ENCODE results near the gene TMCC3.

GRCh38 chr12:94684416-94685142 lies 34.2 kb upstream of the TMCC3 start:
- no peak for TF ChIP-seq REST (tag by site-specific recombination; IDR thresholded peaks at IDR 0.05)
- no peak for TF ChIP-seq HOXA7 (CRISPR knock-in tag; IDR thresholded peaks at IDR 0.05; ENCODE audit: borderline replicate concordance)
- TF ChIP-seq, protein P1, sequence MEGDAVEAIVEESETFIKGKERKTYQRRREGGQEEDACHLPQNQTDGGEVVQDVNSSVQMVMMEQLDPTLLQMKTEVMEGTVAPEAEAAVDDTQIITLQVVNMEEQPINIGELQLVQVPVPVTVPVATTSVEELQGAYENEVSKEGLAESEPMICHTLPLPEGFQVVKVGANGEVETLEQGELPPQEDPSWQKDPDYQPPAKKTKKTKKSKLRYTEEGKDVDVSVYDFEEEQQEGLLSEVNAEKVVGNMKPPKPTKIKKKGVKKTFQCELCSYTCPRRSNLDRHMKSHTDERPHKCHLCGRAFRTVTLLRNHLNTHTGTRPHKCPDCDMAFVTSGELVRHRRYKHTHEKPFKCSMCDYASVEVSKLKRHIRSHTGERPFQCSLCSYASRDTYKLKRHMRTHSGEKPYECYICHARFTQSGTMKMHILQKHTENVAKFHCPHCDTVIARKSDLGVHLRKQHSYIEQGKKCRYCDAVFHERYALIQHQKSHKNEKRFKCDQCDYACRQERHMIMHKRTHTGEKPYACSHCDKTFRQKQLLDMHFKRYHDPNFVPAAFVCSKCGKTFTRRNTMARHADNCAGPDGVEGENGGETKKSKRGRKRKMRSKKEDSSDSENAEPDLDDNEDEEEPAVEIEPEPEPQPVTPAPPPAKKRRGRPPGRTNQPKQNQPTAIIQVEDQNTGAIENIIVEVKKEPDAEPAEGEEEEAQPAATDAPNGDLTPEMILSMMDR (tag by site-specific recombination; IDR thresholded peaks at IDR 0.05) = no peak
- no peak for TF ChIP-seq ZNF514 (tag by site-specific recombination; IDR thresholded peaks at IDR 0.05)
- TF ChIP-seq HOXD13 (CRISPR knock-in tag; IDR thresholded peaks at IDR 0.05; ENCODE audit: borderline replicate concordance) = no peak
- no peak for TF ChIP-seq ZNF114 (tag by site-specific recombination; IDR thresholded peaks at IDR 0.05)
